ENCODE results near the gene ZCCHC24. TPM values are rescaled to one million over a fixed set of nuclear protein-coding genes. Genes with fewer than 3 reads are reported as not detected.
A peak's percentile ranks its signal among the peaks of the same experiment; 100 is the strongest.

The ZCCHC24 gene
- polyA plus RNA-seq, 3 donors = 3.9 to 5.0 (median 4.0) TPM

GRCh38 chr10:79394664-79395063, 50.8 kb downstream of the ZCCHC24 start:
- peaks cover 52 to 64% of the 10 kb centered on the region in 2 donors for H3K36me3 Mint-ChIP-seq
- Histone ChIP-seq H3K9ac (ENCODE audit: insufficient read depth, low read length, poor library complexity, severe bottlenecking) (no peak overlapping the region), H2AFZ (ENCODE audit: insufficient read depth, low read depth, low read length, poor library complexity, severe bottlenecking) (no peak overlapping the region), H3K27me3 (ENCODE audit: control insufficient read depth in 2 of 2, insufficient read depth in 2 of 2, low read length in 2 of 2) (no peaks in the 10 kb centered on the region), H3K36me3 (replicated peaks in 1 of 2; ENCODE audit: control insufficient read depth in 1 of 2, insufficient read depth in 2 of 2, low read length in 2 of 2) (peaks cover 2 to 55% of the 10 kb centered on the region in 2 donors), H3K4me2 (replicated peaks; ENCODE audit: extremely low read depth, low read length, poor library complexity, severe bottlenecking) (no peak overlapping the region), H3K79me2 (ENCODE audit: insufficient read depth, low read length) (no peaks in the 10 kb centered on the region), H3K4me3 (replicated peaks in 1 of 3; ENCODE audit: low read depth in 2 of 3, low read length in 3 of 3) (no peak overlapping the region), H3K27ac (ENCODE audit: low read depth in 1 of 2, low read length in 2 of 2) (no peak overlapping the region), H3K9me3 (replicated peaks in 1 of 2; ENCODE audit: control insufficient read depth in 1 of 2, insufficient read depth in 1 of 2, low read length in 2 of 2) (no peaks in the 10 kb centered on the region), H4K20me1 (ENCODE audit: insufficient read depth, low read length) (peaks cover 10% of the 10 kb centered on the region), H3K4me1 (ENCODE audit: control insufficient read depth in 1 of 2, insufficient read depth in 2 of 2, low read length in 2 of 2) (peaks cover 14 to 16% of the 10 kb centered on the region in 2 donors)
- intact Hi-C loops (cut with micrococcal nuclease) = no loop called here
- H3K4me1 Mint-ChIP-seq = peaks cover 24% of the 10 kb centered on the region
- H3K27ac Mint-ChIP-seq = no peak overlapping the region
- TF ChIP-seq, protein P1, sequence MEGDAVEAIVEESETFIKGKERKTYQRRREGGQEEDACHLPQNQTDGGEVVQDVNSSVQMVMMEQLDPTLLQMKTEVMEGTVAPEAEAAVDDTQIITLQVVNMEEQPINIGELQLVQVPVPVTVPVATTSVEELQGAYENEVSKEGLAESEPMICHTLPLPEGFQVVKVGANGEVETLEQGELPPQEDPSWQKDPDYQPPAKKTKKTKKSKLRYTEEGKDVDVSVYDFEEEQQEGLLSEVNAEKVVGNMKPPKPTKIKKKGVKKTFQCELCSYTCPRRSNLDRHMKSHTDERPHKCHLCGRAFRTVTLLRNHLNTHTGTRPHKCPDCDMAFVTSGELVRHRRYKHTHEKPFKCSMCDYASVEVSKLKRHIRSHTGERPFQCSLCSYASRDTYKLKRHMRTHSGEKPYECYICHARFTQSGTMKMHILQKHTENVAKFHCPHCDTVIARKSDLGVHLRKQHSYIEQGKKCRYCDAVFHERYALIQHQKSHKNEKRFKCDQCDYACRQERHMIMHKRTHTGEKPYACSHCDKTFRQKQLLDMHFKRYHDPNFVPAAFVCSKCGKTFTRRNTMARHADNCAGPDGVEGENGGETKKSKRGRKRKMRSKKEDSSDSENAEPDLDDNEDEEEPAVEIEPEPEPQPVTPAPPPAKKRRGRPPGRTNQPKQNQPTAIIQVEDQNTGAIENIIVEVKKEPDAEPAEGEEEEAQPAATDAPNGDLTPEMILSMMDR (IDR thresholded peaks at IDR 0.05) = no peak
- peaks cover 4 to 7% (median 7%) of the 10 kb centered on the region in 3 donors for H3K27me3 Mint-ChIP-seq (ENCODE audit: low read depth in 3 of 3)
- no peak for DNase-seq
- 96% methylated on average over 2 of the region's 5 CpGs for WGBS (ENCODE audit: insufficient coverage)
- no peak overlapping the region for H3K4me3 Mint-ChIP-seq
- peaks cover 0 to 4% (median 0%) of the 10 kb centered on the region in 7 donors for H3K9me3 Mint-ChIP-seq

- Histone ChIP-seq H3K27ac (ENCODE audit: low read depth in 1 of 2, low read length in 2 of 2) (no peak overlapping the region), H3K9me3 (replicated peaks in 1 of 2; ENCODE audit: control insufficient read depth in 1 of 2, insufficient read depth in 1 of 2, low read length in 2 of 2) (no peaks in the 10 kb centered on the region), H2AFZ (ENCODE audit: insufficient read depth, low read depth, low read length, poor library complexity, severe bottlenecking) (no peak overlapping the region), H3K4me3 (replicated peaks in 1 of 3; ENCODE audit: low read depth in 2 of 3, low read length in 3 of 3) (no peak overlapping the region), H4K20me1 (ENCODE audit: insufficient read depth, low read length) (peaks cover 4% of the 10 kb centered on the region), H3K36me3 (replicated peaks in 1 of 2; ENCODE audit: control insufficient read depth in 1 of 2, insufficient read depth in 2 of 2, low read length in 2 of 2) (peaks cover 2 to 58% of the 10 kb centered on the region in 2 donors), H3K27me3 (ENCODE audit: control insufficient read depth in 2 of 2, insufficient read depth in 2 of 2, low read length in 2 of 2) (no peaks in the 10 kb centered on the region), H3K9ac (ENCODE audit: insufficient read depth, low read length, poor library complexity, severe bottlenecking) (no peak overlapping the region), H3K79me2 (ENCODE audit: insufficient read depth, low read length) (no peaks in the 10 kb centered on the region), H3K4me1 (ENCODE audit: control insufficient read depth in 1 of 2, insufficient read depth in 2 of 2, low read length in 2 of 2) (peaks cover 8 to 11% of the 10 kb centered on the region in 2 donors), H3K4me2 (replicated peaks; ENCODE audit: extremely low read depth, low read length, poor library complexity, severe bottlenecking) (no peak overlapping the region)
- Mint-ChIP-seq H3K36me3 (peaks cover 55 to 67% of the 10 kb centered on the region in 2 donors), H3K4me1 (peaks cover 18% of the 10 kb centered on the region), H3K27ac (peak overlapping the region in 1 of 7 donors; percentile 14), H3K9me3 (peaks cover 0 to 4% (median 0%) of the 10 kb centered on the region in 7 donors), H3K4me3 (no peak overlapping the region), H3K27me3 (ENCODE audit: low read depth in 3 of 3) (peaks cover 4 to 7% (median 7%) of the 10 kb centered on the region in 3 donors)
- TF ChIP-seq, protein P1 (IDR thresholded peaks at IDR 0.05) = no peak
- WGBS (ENCODE audit: insufficient coverage) = 84% methylated on average over 10 of the region's 17 CpGs
- intact Hi-C loops (cut with micrococcal nuclease) = no loop called here
- no peak for DNase-seq
Measured at GRCh38 chr10:79393924-79394610, 51.4 kb downstream of the ZCCHC24 start.

All from CD14-positive monocyte (primary cell).